SK-N-SH treated with all-trans-retinoic acid at 6 μM for 48 hours (cell line): ENCODE results near the gene CASP10.

Source experiments
- CREB5 ChIP-seq: fragments of 250-450 bp; sonication (Bioruptor Pico); IDR thresholded peaks from 2 replicates; pipeline ENCODE4 v1.5.1; 2020; ENCODE audit warnings: low read depth, mild to moderate bottlenecking, moderate library complexity
- CSDC2 ChIP-seq: fragments of 250-450 bp; sonication (Bioruptor Pico); IDR thresholded peaks from 2 replicates; pipeline ENCODE4 v1.5.0; 2020; ENCODE audit warnings: mild to moderate bottlenecking, moderate library complexity
- GLIS3 ChIP-seq: fragments of 250-450 bp; sonication (Bioruptor Pico); IDR thresholded peaks from 2 replicates; pipeline ENCODE4 v1.5.0; 2020; ENCODE audit warnings: mild to moderate bottlenecking, moderate library complexity
- ISL1 ChIP-seq: fragments of 250-450 bp; sonication (Bioruptor Pico); IDR thresholded peaks from 2 replicates; pipeline ENCODE4 v2.1.2; 2022; ENCODE audit warnings: mild to moderate bottlenecking, moderate library complexity
- PATZ1 ChIP-seq: fragments of 250-450 bp; sonication (Bioruptor Pico); IDR thresholded peaks from 2 replicates; pipeline ENCODE4 v1.8.0; 2020; ENCODE audit warnings: mild to moderate bottlenecking, moderate library complexity, borderline replicate concordance
- POU6F1 ChIP-seq: fragments of 250-450 bp; sonication (Bioruptor Pico); IDR thresholded peaks from 2 replicates; pipeline ENCODE4 v1.8.0; 2021; ENCODE audit warnings: low read depth, mild to moderate bottlenecking, moderate library complexity, borderline replicate concordance
- PPARA ChIP-seq: fragments of 250-450 bp; sonication (Bioruptor Pico); IDR thresholded peaks from 2 replicates; pipeline ENCODE4 v1.5.0; 2020; ENCODE audit warnings: mild to moderate bottlenecking, borderline replicate concordance
- RARB ChIP-seq: fragments of 250-450 bp; sonication (Bioruptor Pico); IDR thresholded peaks from 2 replicates; pipeline ENCODE4 v1.8.0; 2021; ENCODE audit warnings: mild to moderate bottlenecking, moderate library complexity
- SNAI2 ChIP-seq: fragments of 250-450 bp; sonication (Bioruptor Pico); IDR thresholded peaks from 2 replicates; pipeline ENCODE4 v1.5.0; 2020; ENCODE audit warnings: mild to moderate bottlenecking, moderate library complexity
- TCF4 ChIP-seq: fragments of 250-450 bp; sonication (Bioruptor Pico); IDR thresholded peaks from 2 replicates; pipeline ENCODE4 v1.8.0; 2021; ENCODE audit warnings: mild to moderate bottlenecking, moderate library complexity, borderline replicate concordance
- TSHZ2 ChIP-seq: fragments of 250-450 bp; sonication (Bioruptor Pico); IDR thresholded peaks from 2 replicates; pipeline ENCODE4 v1.5.0; 2020; ENCODE audit warnings: mild to moderate bottlenecking, moderate library complexity
- ZFP30 ChIP-seq: fragments of 450-650 bp; formaldehyde crosslinking; IDR thresholded peaks from 2 replicates; pipeline ENCODE4 v1.5.0; 2022; ENCODE audit warnings: mild to moderate bottlenecking, moderate library complexity
- ZNF8 ChIP-seq: fragments of 450-650 bp; formaldehyde crosslinking; IDR thresholded peaks from 2 replicates; pipeline ENCODE4 v1.5.0; 2020; ENCODE audit warnings: mild to moderate bottlenecking, moderate library complexity

- no peak for TF ChIP-seq CSDC2 (CRISPR knock-in tag)
- no peak for TF ChIP-seq ISL1
- no peak for TF ChIP-seq ZNF8
- TF ChIP-seq CREB5 (CRISPR knock-in tag): no peak
- TF ChIP-seq GLIS3 (CRISPR knock-in tag): no peak
- no peak for TF ChIP-seq POU6F1 (CRISPR knock-in tag)
- TF ChIP-seq SNAI2 (CRISPR knock-in tag): no peak
- TF ChIP-seq PPARA: no peak
- no peak for TF ChIP-seq RARB
- TF ChIP-seq PATZ1: no peak
- no peak for TF ChIP-seq TSHZ2
- no peak for TF ChIP-seq TCF4 (CRISPR knock-in tag)
- no peak for TF ChIP-seq ZFP30 (CRISPR knock-in tag)
Observed at GRCh38 chr2:201200345-201200744, 17.4 kb downstream of the CASP10 start.
